NT2/D1 (cell line): ENCODE data around the gene TUBGCP6.
"Not testable (repeated sequence)": the region's sequence is repeated elsewhere in the genome, so short reads cannot be mapped to it uniquely, and the experiment has no call there.

Experiments
- DNase-seq: peaks from one replicate; pipeline ENCODE4 v3.0.0-alpha.2; 2011; ENCODE audit warnings: low read depth, low spot score
- H3K27me3 ChIP-seq: 2 replicates; pipeline ENCODE4 v1.6.0; 2011; ENCODE audit warnings: mild to moderate bottlenecking; ENCODE audit not compliant: insufficient read length, insufficient read depth
- H3K36me3 ChIP-seq: 2 replicates; pipeline ENCODE4 v1.6.1; 2011; ENCODE audit warnings: mild to moderate bottlenecking, low read length, mixed read lengths; ENCODE audit not compliant: insufficient read depth, insufficient read length
- H3K4me1 ChIP-seq: 2 replicates; pipeline ENCODE4 v1.5.1; 2011; ENCODE audit not compliant: insufficient read depth, insufficient read length
- H3K4me3 ChIP-seq: 2 replicates; pipeline ENCODE4 v1.5.1; 2011; ENCODE audit warnings: low read depth; ENCODE audit not compliant: insufficient read length
- H3K9ac ChIP-seq: 2 replicates; pipeline ENCODE4 v1.6.0; 2011; ENCODE audit warnings: low read depth; ENCODE audit not compliant: insufficient read length
- H3K9me3 ChIP-seq: 2 replicates; pipeline ENCODE4 v1.5.1; 2011; ENCODE audit warnings: mild to moderate bottlenecking, low read length; ENCODE audit not compliant: insufficient read depth
- SUZ12 ChIP-seq: IDR thresholded peaks from 2 replicates; pipeline ENCODE4 v1.6.1; 2011; ENCODE audit not compliant: insufficient read length, insufficient read depth; ENCODE audit errors: extremely low read depth
- YY1 ChIP-seq: IDR thresholded peaks from 2 replicates; pipeline ENCODE4 v1.6.1; 2011; ENCODE audit not compliant: insufficient read length, insufficient read depth
- ZNF274 ChIP-seq: IDR thresholded peaks from 2 replicates; pipeline ENCODE4 v1.6.1; 2011; ENCODE audit warnings: mild to moderate bottlenecking, low read depth, low read length

Gene TUBGCP6

DNA sequence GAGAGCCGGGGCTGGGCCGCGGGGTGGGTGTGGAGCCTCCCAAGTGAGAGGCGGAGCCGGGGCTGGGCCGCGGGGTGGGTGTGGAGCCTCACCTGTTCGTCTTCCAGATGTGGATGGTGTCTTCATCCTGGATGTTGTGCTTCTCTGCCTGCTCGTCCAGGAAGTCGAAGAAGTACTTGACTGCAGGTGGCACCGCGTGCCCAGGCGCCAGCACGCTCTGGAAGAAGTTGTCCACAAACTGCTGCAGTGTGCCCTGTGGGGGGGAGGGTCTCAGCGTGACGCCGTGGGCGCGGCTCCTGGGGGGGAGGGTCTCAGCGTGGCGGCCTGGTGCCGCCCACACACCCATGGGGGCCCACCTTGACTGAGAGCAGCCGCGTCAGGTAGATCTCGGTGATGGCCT is 32.9 kb upstream of the TUBGCP6 start:
- H3K4me1 ChIP-seq = peaks cover 3% of the 10 kb centered on the region
- peaks cover 77% of the 10 kb centered on the region for H3K36me3 ChIP-seq
- H3K4me3 ChIP-seq = no peak overlapping the region
- TF ChIP-seq ZNF274 = no peak
- no peak for TF ChIP-seq YY1
- no peak for TF ChIP-seq SUZ12
- no peaks in the 10 kb centered on the region for H3K27me3 ChIP-seq
- DNase-seq = no peak
- H3K9ac ChIP-seq = no peak overlapping the region
- H3K9me3 ChIP-seq = peaks cover 11% of the 10 kb centered on the region; the same call in 1 of the 2 replicates

DNA sequence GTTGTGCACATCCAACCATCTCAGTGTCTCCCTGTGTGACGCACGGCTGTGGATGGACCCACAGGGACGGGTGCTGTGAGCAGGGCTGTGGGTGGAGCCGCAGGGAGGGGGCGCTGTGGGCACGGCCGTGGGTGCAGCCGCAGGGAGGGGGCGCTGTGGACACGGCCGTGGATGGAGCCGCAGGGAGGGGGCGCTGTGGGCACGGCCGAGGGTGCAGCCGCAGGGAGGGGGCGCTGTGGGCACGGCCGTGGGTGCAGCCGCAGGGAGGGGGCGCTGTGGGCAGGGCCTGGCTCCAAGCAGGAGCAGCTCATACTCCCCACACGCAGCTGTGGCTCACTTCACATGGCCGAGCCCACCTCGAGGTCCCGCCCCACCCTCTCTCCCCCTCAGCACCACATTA is 31.3 kb upstream of the TUBGCP6 start:
- no peak overlapping the region for H3K4me3 ChIP-seq
- peaks cover 11% of the 10 kb centered on the region; the same call in 1 of the 2 replicates for H3K9me3 ChIP-seq
- TF ChIP-seq ZNF274 = no peak
- no peak for TF ChIP-seq SUZ12
- no peak for TF ChIP-seq YY1
- peaks cover 7% of the 10 kb centered on the region for H3K4me1 ChIP-seq
- peaks cover 2% of the 10 kb centered on the region for H3K27me3 ChIP-seq
- H3K36me3 ChIP-seq = peaks cover 65% of the 10 kb centered on the region
- no peak overlapping the region for H3K9ac ChIP-seq
- no peak for DNase-seq

DNA sequence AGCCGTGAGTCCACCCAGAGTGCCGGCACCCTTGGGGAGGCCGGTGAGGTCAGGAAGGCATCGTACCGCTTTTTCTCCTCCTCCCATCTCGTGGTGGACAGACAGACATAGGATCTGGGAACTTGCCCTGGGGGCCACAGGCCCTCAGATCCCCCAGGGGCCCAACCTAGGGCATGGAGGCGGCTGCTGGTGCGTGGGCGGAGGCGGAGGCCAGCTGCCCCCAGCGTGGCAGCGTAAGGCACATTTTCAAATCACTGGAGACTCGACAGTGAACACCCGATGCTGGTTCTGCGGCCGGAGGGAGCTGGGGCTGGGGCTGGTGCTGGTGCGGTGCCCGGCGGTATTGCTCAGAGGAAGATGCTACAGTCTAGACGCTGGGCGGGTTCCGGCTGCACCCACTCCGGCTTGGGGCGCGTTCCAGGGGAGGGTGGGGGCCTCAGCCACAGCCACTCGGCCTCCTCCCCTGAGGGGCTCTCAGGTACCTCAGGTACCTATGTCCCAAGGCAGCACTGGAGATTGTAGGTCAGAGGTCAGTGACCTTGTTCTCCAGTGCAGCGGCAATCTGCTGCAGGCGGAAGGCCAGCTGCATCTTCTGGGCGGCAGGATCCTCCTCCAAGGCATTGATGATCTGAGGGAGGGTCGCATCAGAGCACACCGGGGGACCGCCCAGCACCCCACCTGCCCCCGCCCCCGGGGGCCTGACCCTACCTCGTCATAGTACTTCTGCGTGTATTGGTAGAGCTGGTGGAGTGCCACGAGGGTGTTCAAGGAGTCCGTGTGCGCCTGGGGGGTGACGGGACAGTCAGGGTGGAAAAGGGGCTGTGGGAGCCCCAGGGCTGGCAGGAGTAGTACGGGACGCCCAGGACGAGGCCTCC is 30.6 kb upstream of the TUBGCP6 start:
- no peak for TF ChIP-seq SUZ12
- TF ChIP-seq ZNF274 = no peak
- TF ChIP-seq YY1 = no peak
- H3K9ac ChIP-seq = no peak overlapping the region
- H3K9me3 ChIP-seq = peaks cover 11% of the 10 kb centered on the region; the same call in 1 of the 2 replicates
- DNase-seq = no peak
- peaks cover 9% of the 10 kb centered on the region for H3K27me3 ChIP-seq
- H3K4me3 ChIP-seq = no peak overlapping the region
- peaks cover 59% of the 10 kb centered on the region for H3K36me3 ChIP-seq
- peaks cover 7% of the 10 kb centered on the region for H3K4me1 ChIP-seq

DNA sequence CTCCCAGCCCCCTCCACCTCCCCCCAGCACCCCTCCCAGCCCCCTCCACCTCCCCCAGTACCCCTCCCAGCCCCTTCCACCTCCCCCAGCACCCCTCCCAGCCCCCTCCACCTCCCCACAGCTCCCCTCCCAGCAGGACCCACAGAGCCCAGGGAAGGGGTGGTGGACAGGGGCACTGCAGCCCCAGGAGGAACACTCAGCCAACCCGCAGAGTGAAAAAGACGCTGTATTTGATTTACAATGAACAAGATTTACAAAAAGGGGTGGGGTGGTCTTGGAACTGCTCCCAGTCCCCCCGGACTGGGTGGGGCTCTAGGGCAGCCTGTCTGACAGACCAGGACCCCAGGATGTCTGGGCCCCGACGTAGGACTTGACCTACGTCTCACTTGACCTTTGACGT is 29.9 kb upstream of the TUBGCP6 start:
- H3K4me3 ChIP-seq = no peak overlapping the region
- DNase-seq = no peak
- H3K4me1 ChIP-seq = peaks cover 7% of the 10 kb centered on the region
- peaks cover 53% of the 10 kb centered on the region for H3K36me3 ChIP-seq
- H3K9ac ChIP-seq = no peak overlapping the region
- peaks cover 11% of the 10 kb centered on the region for H3K27me3 ChIP-seq
- TF ChIP-seq ZNF274 (no peak), YY1 (no peak), SUZ12 (no peak)
- peaks cover 11% of the 10 kb centered on the region; the same call in 1 of the 2 replicates for H3K9me3 ChIP-seq

DNA sequence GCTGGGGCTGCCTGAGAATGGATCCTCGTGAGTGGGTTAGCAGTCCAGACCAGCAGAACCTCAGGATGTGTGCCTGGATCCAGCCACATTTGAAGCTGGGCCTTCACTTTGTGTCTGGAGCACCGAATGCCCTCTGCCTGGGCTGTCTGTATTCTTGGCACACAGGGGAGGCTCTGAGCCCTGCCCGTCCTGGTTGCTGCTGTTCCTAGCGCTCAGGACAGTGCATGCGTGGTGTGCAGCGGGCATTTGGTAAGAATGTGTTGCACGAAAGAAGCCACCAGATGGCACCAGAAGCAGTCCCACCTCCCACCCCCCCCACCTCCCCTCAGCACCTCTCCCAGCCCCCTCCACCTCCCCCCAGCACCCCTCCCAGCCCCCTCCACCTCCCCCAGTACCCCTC is 29.5 kb upstream of the TUBGCP6 start:
- Histone ChIP-seq H3K9ac (no peak overlapping the region), H3K4me1 (peaks cover 8% of the 10 kb centered on the region), H3K4me3 (no peak overlapping the region), H3K27me3 (peaks cover 15% of the 10 kb centered on the region), H3K36me3 (peaks cover 48% of the 10 kb centered on the region), H3K9me3 (peaks cover 11% of the 10 kb centered on the region; the same call in 1 of the 2 replicates)
- DNase-seq = no peak
- TF ChIP-seq YY1 (no peak), ZNF274 (no peak), SUZ12 (no peak)

DNA sequence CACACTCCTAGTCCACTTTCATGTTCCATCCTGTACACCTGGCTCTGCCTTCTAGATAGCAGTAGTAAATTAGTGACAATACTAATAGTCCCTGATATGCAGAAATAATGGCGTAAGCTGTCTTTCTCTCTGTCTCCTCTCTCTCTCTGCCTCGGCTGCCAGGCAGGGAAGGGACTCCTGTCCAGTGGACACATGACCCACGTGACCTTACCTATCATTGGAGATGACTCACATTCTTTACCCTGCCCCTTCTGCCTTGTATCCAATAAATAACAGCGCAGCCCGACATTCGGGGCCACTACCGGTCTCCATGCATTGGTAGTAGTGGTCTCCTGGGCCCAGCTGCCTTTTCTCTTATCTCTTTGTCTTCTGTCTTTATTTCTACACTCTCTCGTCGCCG is 29.0 kb upstream of the TUBGCP6 start:
- not testable (repeated sequence) for DNase-seq, H3K4me3 ChIP-seq, H3K9ac ChIP-seq
- peaks cover 11% of the 10 kb centered on the region; the same call in 1 of the 2 replicates for H3K9me3 ChIP-seq
- H3K36me3 ChIP-seq = peaks cover 43% of the 10 kb centered on the region
- H3K4me1 ChIP-seq = peaks cover 10% of the 10 kb centered on the region
- peaks cover 21% of the 10 kb centered on the region for H3K27me3 ChIP-seq

DNA sequence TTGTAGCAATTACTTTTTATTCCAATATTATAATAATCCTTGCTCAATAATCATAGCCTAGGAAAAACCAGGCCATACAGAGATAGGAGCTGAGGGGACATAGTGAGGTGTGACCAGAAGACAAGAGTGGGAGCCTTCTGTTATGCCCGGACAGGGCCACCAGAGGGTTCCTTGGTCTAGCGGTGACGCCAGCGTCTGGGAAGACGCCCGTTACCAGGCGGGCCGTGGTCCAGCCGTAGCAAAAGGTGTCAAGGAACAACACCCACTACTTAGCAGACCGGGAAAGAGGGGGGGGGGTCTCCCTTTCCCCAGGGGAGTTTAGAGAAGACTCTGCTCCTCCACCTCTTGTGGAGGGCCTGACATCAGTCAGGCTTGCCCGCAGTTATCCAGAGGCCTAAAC is 28.5 kb upstream of the TUBGCP6 start:
- not testable (repeated sequence) for DNase-seq, H3K9ac ChIP-seq, H3K4me3 ChIP-seq
- Histone ChIP-seq H3K4me1 (peaks cover 10% of the 10 kb centered on the region), H3K9me3 (peaks cover 11% of the 10 kb centered on the region; the same call in 1 of the 2 replicates), H3K36me3 (peaks cover 39% of the 10 kb centered on the region), H3K27me3 (peaks cover 21% of the 10 kb centered on the region)
